HG02798 (cell line): ENCODE measurements around the gene NBAS.
"Not testable (repeated sequence)": the region's sequence is repeated elsewhere in the genome, so short reads cannot be mapped to it uniquely, and the experiment has no call there.

Source experiments
- ATAC-seq: cut with Tn5 transposase; IDR thresholded peaks from one replicate; pipeline ENCODE4 v1.9.1; 2021; ENCODE audit warnings: mild to moderate bottlenecking; ENCODE audit not compliant: unreplicated experiment, poor library complexity

Gene NBAS

DNA sequence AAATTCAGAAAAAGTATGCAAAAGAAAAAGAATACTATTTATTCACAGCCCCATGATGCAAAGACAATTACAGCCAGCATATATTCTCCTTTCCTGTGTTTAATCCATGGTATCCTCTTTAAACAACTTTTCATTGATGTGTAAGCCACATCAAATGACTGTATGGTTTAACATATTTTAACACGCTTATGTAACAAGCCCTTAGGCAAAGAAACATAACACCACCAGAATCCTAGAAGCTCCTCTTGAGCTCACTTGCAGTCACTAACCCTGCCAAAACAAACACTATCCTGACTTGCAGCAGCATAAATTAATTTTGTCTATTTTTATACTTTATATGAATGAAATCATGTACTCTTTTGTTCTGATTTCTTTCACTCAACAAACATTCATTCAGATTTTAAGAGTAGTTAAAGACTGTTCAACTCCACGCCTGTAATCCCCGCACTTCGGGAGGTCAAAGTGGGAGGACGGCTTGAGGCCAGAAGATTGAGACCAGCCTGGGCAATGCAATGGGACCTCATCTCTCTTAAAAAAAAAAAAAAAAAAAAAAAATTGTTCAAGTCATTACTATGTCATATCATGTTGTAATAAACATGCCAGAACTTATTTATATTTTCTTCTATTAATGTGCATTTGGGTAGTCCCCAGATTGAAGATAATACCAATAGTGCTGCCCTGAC, 226.3 kb downstream of the NBAS start:
- no peak for ATAC-seq

DNA sequence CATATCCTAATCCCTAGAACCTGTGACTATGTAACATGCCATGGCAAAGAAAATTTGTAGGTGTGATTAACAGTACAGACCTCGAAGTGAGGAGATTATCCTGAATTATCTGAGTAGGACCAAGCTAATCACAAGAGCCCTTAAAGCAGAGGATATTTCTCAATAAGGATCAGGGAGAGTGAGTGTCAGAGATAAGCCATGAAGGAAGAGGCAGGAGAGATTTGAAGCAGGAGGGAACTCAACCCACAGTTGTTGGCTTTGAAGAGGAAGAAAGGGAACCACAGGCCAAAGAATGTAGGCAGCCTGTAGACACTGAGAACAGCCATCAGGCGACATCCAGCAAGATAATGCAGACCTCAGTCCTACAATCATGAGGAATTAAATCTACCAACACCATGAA, 229.3 kb downstream of the NBAS start:
- ATAC-seq = no peak

DNA sequence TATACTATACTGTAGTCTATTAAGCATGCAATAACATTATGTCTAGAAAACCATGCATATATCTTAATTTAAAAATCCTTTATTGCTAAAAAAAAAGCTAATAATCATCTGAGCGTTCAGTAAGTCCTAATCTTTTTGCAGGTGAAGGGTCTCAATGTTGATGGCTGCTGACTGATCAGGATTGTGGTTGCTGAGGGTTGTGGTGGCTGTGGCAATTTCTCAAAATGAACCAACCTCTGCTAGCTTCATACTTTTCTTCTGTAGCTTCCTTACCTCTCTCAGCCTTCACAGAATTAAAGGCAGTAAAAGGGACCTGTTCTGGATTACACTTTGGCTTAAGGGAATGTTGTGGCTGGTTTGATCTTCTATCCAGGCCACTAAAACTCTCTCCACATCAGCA, 235.8 kb downstream of the NBAS start:
- no peak for ATAC-seq

DNA sequence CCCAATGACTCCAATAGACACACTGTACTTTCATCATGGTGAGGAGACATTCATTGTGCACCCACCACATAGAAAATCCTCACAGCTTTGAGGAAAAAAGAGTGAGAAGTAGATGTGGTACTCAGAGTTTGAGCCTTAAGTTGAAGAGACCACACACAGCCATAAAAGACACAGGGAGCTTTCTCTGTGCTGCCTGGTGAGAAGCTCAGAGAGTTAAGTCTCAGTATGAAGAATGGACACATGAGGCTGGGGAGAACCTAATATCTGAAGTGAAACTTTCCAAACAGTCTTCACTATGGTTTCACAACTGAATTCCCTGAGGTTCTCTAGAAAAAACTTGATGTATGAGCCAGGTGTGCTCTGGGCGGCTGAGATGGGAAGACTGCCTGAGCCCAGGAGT, 237.9 kb downstream of the NBAS start:
- no peak for ATAC-seq

DNA sequence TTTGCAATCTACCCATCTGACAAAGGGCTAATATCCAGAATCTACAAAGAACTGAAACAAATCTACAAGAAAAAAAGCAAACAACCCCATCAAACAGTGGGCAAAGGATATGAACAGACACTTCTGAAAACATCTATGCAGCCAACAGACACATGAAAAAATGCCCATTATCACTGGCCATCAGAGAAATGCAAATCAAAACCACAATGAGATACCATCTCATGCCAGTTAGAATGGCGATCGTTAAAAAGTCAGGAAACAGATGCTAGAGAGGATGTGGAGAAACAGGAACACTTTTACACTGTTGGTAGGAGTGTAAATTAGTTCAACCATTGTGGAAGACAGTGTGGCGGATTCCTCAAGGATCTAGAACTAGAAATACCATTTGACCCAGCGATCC, 239.7 kb downstream of the NBAS start:
- ATAC-seq = not testable (repeated sequence)

DNA sequence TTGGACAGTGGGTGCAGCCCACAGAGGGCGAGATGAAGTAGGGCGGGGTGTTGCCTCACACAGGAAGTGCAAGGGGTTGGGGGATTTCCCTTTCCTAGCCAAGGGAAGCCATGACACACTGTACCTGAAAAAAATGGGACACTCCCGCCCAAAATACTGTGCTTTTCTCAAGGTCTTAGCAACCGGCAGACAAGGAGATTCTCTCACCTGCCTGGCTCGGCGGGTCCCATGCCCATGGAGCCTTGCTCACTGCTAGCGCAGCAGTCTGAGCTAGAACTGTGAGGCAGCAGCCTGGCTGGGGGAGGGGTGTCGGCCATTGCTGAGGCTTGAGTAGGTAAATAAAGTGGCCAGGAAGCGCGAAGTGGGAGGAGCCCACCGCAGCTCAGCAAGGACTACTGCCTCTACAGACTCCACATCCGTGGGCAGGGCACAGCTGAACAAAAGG, 244.7 kb downstream of the NBAS start:
- ATAC-seq = no peak

DNA sequence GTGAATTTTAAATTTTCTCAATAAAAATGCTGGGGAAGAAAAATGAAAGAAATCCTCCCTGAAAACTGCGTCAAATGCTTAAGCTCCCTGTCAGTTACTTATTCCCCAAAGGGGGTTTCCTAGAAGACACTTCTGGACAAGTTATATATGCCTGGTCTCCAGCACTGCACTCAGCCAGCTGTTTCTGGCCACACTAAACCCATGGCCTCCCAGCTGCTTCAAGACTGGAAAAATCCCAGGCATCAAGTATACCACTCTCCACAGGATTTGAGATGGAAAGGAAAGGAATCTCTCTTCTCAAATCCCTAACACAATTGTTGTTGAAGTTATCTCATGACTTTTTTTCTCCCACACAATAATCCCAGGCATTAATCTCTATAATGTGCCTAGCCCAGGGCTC, 245.7 kb downstream of the NBAS start:
- no peak for ATAC-seq

DNA sequence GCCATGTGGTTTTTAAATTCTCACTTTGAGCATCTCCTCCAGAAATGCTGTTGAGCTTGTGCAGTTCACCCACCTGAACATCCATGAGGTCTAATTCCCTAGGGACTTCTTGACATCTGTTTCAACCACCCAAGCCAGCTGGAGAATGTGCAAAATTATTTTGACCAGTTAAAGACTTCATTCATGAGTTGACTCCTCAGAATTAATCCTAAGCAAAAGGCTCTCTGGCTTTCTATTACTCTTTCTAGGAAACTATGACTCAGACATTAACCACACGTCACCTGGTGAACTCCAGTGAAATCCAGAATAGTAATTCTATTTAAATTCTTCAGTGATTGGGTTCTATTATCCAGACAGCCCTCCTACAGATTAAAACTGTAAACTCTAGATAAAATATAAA, 247.5 kb downstream of the NBAS start:
- ATAC-seq = peak; percentile 70

DNA sequence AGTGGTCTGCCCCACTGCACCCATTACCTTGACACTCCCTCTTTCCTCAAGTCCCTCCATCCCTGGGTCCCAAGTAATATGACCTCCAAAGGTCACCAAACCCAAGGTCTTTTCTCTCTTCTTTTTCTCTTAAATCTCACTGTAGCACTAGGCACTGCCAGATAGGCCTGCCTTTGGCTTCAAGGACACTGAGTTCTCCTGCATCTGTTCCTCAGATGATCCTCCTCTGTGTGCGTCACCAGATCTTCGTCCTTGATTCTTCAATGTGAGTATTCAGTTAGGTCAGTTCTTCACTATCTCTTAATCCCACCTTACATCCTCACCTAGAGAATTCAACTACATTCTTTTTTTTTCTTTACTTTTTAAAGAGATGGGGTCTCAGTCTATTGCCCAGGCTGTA, 249.2 kb downstream of the NBAS start:
- ATAC-seq = no peak

DNA sequence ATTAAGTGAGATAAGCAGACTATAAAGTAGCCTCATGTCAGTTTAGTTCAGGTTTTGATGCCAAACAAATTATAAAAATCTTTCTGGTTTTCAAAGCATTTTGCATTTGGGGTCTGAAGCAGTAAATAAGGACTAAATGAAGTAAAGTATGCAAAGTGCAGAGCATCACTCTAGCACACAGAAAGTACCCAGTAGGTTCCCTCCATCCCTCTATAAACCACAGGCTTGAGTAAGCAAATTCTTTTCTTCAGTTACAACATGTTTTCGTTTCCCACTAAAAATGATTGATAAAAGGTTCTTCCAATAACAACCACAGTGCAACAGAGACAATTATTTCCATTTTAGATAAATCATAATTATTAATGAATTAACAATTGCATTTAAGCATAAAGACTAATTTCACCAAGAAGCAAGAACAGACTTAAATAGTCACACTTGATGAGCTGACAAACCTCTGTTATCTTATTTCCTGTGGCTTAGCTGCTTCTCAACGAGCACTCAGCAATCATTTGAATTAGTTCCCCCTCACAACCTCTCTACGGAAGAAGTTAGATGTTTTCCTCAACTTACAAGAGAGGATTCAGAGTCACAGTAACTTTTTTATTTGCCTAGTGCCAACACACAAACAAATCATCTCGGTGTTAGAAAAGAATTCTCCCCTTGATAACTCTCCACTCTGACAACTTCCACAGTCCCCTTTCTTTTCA, 249.8 kb downstream of the NBAS start:
- peak; percentile 71 for ATAC-seq

DNA sequence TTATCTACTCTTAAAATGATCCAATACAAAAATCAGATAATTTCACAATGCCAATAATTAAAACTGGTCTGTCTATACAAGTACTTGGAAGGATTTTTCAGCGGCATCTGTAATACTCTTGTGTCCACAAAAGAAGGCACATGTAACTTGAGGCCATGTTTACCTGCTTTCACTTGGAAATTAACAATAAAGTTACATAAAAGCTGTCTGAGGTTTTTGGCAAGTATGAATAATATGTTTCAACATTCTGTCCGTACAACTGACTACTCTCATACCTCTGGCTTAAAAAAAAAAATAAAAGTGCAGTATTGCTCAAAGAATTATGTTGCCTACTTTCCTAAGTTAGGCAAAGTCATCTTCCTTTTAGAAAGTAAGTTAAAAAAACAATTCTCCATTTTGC, 253.6 kb downstream of the NBAS start:
- ATAC-seq = no peak

DNA sequence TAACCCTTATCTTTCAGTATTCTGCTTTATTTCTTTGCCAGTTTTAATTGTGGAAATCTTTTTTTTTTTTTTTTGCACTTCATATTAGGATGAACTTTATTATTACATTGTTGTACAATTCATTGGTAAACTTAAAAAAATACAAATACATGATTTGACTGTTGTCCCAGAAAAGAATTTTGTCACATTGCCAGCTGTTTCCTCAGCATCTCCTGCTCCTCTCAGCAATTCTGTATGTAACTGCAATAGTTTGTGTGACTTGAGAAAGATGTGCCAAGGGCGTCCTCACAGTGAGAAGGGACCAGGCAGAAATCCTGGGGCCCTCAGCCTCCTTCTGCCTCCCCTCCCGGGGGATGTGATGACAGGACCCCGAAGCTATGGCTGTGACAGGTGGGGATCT, 254.4 kb downstream of the NBAS start:
- ATAC-seq = no peak

DNA sequence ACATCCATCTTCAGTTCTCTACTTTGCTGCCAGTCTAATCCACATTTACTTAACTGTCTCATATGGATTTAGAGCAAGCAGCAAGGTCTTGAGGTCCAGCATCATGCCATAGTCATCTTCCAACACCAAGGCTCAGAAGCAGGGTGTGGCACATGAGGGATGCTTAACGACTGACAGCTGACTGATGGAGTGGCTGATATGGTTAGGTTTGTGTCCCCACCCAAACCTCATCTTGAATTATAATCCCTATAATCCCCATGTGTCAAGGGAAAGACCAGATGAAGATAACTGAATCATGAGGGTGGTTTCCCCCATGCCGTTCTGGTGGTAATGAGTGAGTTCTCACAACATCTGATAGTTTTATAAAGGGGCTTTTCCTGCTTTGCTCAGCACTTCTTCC, 257.3 kb downstream of the NBAS start:
- ATAC-seq = no peak

DNA sequence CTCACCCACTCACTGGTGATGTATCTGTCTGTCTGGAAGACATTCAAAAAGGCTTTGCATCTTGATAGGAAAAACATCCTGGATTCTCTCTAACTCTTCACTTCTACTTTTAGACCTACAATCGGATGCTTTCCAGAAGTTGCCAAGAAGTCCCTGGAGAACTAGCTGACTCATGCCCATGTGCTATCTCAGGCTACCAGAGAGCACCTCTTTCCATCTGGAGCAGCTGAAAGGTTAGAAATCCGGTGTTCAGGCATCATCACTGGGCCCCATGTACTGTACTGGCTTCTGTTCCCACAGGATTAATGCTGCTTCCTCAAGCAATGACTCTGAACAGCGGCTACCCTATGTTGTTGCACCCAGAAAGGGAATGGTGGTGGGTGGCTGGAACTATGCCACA, 259.0 kb downstream of the NBAS start:
- ATAC-seq = no peak

DNA sequence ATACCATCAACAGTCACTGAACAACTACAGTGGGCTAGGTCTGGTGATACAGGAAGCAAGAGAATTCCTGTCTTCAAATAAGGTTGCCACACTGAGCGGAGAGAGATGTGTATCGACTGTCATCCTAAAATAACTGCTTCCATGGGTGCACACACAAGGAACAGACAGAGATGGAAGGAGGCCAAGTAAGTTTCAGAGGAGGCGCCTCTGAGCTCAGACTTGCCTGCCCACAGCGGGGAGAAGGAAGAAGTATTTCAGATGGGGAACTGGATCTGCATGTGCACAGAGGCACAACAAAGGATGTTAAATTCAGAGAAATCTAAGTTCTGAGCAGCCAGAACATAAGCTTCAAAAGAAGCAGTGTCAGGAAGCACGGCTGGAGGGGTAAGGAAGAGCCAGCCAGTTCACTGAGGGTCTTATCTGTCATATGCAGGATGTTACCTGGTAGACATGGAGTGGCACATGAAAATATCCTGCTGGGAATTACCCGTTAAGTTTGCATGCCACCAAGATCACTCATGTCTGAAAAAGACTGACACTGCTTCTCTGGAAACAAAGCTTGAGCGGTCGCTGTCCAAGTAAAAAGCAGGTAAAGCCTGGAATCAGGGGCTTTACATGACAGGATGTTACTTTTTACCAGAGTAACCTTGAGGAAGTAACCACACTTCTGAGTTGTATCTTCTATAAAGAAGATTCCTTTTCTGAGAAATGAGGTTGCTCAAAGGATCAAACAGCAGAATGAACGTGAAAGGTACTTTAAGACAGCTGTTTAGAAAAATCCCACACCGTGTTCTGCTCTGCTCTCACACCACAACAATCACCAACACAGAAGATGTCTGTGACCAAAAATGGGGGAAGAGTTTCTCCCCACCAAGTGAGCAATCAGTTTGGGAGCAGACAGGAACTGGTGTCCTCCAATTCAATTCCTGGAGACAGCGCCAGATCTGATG, 260.2 kb downstream of the NBAS start:
- no peak for ATAC-seq

DNA sequence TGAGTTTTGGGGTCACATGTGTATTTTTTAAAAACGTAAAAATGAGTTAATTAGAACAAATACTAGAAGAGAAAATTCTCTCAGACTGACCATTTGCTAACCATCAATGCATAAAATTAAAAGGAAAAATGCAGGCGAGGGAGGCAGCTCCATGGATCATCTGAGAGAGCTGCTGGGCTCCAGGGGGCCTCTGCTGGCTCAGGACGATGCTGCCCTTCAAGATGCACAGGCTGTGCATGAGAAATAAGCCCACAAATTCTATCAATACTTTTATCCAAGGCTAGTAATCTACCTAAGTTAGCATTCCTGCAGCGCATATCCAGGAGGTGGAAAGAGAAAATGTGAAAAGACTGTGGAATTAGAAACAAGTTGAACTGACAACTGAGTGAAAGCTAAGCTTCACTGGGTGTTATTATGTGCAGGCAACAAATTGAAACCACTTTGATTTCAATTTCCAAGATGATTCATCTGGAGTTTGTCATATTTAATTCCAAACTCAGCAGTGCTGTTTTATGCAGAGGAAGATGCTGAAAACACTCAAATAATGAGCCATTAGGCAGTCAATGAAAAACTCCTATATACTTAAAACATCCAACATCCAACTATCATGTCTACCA, 261.1 kb downstream of the NBAS start:
- no peak for ATAC-seq

DNA sequence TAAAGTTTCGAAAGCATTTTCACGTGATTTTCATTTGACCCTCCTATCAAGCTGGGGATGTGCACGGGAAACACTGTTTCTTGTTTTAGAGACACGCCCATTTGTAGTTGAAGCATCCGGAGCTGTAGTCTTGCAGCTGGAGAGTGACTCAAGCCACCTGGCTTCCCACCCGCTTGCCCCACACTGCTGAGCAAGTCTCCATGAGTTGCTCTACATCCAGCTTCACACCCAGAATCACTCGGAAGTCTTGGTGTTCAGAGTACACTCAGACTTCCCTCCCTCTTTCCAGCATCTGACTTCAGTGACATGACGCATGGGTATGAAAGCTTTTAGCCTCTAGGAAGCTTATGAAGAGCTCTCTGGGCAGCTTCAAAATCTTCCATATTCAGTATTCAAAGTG, 262.4 kb downstream of the NBAS start:
- ATAC-seq = no peak

DNA sequence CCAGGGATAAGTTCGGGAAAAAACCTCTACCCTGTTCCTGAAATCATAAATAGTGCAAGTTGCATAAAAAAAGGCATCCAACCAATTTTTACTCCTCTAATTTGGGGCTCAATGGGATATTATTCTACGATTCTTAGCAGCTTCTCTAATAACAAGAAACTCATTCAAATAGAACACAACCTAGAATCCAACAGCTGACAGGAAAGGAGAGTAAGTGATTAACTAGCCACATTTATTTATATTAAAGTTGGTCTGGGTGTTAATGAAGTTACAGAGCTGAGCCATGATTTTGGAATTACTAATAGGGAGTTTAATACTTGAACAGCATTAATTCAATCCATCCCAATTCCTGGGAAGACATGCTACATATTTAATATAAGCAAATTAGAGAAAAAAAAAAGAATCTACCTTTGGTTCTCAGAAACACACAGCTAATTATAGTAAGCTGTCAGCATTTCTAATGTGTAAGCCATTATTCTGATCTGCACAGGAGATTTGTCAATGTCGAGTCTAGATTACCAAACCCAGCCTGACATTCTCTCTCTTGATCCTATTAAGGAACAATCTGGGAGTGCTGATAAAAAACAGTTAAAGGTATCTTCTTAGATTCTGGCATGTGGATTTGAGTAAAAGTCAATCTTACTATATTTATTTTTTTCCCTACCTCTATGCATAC, 267.7 kb downstream of the NBAS start:
- ATAC-seq = peak; percentile 42

DNA sequence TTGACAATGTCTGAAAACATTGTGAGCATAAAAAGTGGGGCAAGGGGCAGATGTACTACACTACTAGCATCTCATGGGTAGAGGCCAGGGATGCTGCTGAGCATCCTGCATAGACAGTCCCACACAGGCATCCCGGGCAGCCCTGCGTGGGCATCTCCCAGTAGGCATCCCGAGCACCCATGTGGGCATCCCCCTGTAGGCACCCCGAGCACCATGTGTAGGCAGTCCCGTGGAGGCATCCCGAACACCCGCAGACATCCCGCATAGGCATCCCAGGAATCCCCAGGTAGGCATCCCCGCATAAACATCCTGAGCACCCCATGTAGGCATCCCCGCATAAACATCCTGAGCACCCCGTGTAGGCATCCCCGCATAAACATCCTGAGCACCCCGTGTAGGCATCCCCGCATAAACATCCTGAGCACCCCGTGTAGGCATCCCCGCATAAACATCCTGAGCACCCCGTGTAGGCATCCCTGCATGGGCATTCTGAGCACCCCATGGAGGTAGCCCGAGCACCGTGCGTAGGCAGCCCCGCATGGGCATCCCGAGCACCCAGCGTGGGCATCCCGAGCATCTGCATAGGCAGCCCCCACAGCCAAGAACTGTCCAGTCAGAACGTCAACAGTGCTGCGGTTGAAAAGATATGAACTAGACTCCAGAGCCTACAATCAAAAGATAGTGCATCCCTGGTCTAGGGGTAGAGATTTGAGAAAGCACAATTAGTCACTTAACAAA, 273.5 kb downstream of the NBAS start:
- no peak for ATAC-seq
